HG03064 (cell line): Measurements from ENCODE around the gene VAT1L.
"Not testable (repeated sequence)": the region's sequence is repeated elsewhere in the genome, so short reads cannot be mapped to it uniquely, and the experiment has no call there.

ENCODE experiments used
- ATAC-seq: cut with Tn5 transposase; IDR thresholded peaks from one replicate; pipeline ENCODE4 v1.9.1; 2021; ENCODE audit warnings: low read depth; ENCODE audit not compliant: unreplicated experiment

Gene VAT1L

DNA sequence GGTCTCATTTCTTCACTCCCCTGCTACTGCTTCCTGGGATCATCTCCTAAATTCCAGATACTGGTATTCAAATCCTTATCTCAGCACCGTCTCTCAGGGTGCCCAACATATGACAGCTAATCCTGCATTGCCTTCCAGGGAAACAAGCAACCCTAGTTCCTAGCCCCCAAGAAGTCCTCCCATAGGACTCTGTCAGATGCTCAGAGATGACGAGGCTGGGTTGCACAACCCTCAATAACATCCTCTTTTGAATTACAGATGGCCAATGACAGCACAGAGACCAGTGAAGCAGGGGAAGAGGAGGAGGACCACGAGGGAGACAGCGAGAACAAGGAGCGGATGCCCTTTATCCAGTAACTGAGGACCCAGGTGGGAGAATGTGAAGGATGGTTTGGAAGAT, 189.0 kb downstream of the VAT1L start:
- ATAC-seq, result no peak

DNA sequence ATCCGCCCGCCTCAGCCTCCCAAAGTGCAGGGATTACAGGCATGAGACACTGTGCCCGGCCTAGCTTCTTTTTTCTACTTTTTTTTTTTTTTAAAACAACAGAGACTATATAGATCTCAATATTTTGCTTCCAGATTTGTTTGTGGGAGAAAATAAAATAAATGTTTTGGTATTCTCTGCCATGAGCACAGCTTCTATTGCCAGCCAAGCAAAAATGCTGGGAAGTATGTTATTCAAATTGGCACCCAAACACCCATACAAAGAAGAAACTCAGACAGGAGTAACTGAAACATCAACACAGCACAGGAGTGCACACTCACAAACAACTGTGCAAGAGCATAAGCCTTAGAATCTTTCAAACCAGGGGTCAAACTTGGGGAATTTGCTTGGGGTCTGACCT, 196.7 kb downstream of the VAT1L start:
- no peak for ATAC-seq

DNA sequence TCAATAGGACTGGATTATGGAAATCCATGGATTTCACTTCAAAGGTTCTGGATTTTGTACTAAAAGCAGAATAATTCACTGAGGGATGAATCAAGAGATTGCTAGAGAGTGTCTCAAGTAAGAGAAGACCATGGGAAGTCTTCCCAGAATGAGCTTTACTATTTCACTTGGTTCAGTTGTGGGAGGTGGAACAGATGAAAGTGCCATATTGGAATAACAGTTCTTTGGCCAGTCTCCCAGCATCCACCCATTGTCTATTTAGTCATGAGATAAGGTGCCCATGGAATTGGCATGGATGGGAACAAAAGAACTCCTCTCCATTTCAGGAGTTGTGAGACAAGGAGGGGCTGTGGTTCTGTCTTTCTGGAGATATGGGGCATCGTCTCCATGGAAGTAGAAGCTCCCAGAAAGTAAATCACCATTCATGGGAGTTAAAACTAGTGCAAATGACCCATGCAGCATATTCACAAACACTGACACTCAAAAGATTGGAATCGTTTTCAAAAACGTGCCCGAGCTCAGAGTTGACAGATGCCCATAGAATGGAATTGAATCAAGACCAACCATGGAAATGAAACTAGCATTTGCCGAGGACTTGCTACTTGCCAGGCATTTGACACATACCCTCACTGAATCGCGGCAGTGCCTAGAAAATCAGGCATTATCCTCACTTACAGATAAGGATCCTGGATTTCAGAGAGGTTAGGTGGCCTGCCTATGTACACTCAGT, 197.8 kb downstream of the VAT1L start:
- no peak for ATAC-seq

DNA sequence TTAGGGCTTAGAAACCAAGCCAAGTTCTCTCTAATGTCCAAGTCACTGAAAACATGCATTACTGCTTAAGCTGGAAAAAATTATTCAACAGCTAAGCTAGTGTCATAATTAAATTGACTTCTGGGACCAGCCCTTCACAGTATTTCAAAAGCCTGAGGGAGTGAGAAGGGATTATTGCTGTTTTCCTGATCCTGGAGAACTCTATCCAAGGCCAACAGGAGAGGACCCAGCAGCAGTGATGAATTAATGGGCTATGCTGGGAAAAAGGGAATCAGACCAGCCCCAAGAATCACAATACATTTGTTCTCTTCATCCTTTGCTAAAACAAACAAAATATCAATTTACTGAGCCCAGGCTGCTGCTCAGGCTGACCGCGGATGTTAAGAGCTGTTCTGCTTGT, 199.4 kb downstream of the VAT1L start:
- ATAC-seq, result no peak

DNA sequence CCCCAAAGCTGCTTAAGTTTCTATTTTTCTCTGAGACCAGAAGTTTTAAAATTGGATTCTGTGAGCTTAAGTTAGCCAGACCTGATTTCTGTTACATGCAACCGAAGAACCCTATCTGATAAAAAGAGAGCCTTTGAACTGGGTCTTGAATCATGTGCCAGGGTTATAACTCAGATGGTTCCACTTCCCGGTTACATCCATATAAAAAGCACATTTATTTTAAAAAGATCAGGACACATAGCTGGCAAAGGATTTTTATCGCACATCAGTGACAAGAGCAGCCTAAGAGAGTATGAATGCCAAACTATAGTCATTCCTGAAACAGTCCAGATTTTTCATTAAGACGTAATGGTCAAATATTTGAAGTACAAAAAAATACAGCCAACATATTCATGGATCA, 201.5 kb downstream of the VAT1L start:
- no peak for ATAC-seq

DNA sequence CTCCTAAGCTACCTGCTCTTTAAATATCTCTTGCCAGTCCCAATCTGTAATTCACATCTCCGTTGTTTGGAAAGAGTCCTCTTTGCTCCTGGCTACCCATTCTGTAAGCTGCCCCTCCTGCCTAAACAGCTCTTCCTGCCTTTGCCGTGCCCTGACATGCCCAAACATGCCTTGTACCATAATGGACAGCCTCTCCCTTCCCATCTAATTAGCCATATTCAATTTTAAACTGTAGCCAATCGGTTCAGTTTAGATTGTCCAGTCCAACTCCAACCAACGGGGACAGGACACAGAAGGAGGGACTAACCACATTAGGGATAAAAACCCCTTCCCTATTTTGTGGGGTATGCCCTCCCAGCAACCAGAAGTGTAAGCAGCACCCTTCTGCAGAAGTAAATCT, 203.3 kb downstream of the VAT1L start:
- no peak for ATAC-seq

DNA sequence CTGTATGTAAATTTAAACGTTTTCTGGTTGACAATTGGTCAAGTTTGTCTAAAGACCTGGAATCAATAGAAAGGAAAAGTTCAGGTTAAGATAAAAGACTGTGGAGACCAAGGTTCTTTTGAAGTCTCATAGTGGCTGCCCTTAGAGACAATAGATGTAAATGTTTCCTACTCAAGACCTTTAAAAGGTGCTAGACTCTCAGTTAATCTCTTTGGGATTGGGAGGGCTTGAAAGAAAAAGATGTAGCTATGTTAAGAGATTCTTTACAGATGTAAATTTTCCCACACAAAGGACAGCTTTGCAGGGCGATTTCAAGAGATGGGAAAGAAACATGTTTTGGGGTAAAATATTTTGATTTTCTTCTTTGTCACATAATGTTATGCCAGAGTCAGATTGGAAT, 204.0 kb downstream of the VAT1L start:
- not testable (repeated sequence) for ATAC-seq

DNA sequence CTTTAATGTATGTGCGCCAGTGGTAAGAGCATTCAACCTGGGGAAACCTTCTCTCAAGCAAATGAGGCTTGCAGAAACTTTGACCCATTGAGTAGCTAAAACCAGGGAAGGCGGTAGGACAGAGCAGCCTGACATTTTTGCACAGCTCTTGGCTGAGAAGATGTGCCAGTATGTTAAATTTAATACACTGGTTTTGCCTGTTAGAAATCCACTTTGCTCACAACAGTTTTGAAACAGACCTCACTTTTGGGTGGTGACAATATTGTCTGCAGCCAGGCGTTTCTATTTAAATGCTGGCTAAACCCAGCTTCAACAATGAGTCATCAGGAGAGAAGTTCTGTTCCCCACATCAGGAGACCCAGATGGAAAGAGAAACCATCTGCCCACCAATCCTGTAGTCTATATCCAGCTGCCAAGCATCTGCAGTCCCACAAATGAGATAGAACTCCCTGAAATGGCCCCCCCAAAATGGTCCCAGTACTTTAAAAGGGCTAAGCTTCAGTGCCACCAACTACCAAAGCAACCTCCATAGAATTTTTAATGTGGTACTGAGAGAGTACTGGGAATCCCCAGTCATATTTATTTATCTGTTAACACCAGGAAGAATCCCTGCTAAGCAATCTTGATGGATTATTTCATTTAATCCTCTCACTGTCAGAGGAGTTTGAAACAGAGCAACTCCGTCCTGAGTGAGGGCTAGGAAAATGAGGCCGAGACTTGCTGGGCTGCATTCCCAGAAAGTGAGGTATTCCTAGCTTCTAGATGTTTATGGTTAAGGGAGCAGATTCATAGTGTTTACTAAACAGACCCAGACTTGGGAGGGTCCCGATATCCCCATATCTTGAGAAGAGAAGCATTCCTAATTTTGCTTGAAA, 205.0 kb downstream of the VAT1L start:
- ATAC-seq, result no peak

DNA sequence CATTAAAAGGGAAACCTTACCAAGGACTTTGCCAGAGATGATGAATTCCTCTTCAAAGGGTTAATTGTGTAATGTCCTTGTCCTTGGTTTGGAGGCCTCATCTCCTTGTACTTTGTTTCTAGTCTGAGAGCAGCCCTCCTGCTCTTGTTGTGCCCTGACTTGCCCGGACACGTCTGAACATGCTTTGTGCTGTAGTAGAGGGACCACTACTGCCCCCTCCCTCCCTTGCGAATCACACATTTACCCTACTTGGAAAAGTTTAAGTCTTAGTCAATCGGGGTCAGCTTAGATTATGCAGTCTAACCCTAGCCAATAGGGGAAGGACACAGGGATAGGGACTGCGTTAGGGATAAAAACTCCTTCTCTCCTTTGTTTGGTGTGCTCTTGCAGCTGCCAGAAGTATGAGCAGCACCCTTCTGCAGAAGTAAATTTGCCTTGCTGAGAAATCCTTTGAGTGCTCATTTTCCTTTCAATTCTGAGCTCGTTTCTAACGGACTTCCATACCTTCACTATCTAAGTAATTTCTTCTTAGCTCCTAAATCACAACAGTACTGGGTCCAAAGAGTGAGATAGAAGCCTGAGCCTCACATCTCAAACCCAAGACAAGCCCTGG, 207.6 kb downstream of the VAT1L start:
- ATAC-seq, result no peak

DNA sequence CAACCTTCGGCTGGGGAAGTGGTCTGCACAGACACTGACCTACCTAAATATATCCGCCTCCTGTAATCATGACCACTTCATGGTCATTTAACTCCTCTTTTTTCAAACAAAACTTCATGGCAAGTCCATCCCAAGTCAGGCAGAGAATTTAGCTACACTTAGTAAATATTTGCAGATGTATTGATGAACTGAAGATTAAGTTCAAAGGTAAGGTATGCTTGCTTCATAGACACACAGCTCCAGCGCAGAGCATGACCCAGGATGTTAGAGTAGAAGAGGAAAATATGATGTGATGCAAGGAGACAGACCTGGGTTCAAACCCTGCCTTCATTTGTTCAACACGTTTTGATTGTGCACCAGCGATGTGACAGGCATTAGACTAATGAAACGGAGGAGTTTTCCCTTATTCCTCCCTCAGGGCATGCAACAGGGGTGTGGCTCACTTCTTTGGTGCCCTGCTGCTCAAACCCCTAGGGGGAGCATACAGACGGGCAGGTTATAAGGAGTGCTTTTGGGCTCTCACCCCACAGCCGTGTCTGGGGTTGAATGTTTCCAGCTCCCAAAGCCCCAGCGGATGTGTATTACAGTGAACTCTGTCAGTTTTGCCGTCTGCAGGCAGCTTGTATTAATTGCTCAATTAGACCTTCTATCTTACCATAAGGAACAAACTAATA, 210.1 kb downstream of the VAT1L start:
- ATAC-seq, result no peak

DNA sequence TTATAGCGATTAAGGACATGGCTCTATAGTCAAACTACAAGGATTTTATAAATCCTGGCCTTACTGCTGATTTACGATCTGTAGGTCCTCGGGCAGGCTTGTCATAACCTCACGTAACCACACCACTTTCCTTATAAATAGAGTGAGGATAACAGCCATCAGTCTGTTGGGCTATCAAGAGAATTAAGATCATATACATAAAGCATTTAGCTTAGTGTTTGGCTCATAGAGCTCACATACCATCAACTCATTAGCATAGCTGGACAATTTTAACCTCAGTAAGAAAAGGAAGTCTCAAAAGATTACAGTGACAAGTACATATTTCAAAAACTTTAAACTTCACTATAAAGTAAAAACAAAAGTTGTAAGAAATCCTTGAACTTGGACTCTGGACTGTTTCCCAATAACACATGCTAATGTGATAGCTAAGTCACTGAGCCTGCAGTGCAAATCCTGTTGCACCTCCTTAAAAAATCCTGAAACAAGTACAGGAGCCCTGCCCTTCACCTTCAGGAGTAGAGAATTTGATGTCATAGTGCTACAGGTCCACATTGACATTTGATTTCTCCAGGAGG, 213.2 kb downstream of the VAT1L start:
- no peak for ATAC-seq

DNA sequence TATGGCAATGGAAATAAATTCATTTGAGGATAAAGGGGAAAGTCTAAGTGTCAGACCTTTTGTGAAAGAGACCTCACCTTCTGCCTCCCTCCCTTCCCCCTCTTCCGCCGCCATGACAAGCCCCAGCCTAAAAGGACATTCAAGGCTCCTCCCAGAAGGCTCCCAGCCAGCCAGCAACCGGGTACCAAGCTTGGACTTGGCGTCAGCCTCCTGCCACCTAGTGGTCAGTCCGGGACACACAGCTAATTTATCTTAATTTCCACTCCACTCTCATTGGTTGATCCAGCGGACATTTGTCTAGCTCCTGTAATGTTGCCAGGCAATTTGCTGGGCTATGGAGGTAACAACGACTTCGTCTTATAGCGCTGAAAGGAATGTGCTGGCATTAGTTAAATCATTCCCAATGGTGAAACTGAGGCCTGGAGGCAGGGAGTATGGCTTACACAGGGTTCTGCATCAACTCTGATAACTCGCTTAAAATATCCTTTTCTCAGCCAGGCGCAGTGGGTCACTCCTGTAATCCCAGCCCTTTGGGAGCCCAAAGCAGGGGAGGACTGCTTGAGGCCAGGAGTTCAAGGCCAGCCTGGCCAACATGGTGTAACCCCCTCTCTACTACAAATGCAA, 214.7 kb downstream of the VAT1L start:
- ATAC-seq, result peak; percentile 96

DNA sequence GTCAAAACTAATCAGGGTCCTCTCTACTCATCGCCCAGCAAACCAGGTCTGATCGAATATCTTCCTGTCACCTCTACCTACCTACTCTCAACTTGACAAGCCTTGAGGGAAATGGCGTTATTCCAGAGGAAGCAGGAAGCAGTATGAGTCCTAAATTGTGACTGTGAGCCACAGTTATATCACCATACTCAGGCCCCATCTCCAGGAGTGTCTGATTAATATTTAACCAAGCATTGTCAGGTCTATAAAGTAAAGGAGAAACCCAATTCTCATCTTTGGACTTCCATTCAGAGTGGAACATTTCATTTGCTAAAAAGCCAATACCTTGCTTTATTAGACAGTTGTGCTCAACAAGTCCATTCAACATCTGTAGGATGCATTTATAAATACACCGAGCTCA, 216.2 kb downstream of the VAT1L start:
- no peak for ATAC-seq

DNA sequence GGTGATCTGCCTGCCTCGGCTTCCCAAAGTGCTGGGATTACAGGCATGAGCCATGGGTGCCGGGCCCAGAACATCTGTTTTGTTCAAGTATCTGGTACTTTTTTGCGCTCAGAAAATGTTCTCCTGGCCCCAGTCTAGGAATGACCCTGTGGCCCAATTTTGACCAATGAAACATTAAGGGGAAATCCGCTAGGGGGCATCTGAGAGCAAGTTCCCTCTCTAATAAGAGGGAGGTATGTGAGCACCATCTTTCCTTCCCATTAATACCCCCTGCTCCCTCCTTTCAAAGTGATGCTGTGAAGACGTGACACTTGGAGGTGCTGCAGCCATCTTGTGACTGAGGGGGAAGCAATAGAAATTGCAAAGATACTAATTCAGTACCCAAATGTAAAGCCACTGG, 217.5 kb downstream of the VAT1L start:
- no peak for ATAC-seq

DNA sequence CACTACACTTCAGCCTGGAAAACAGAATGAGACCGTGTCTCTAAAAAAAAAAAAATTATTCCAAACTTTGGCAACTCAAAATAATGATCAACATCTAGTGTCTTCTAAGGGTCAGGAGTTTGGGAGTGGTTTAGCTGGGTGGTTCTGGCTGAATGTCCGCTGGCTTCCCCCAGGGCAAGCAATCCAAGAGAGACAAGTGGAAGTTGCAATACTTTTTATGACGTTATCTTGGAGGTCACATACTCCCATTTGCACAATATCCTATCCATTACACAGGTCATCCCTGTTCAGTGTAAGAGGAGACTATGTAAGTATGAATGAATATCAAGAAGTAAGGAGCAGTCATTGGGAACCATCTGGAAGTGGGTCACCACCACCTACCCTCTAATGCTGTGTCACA, 218.8 kb downstream of the VAT1L start:
- ATAC-seq, result no peak

DNA sequence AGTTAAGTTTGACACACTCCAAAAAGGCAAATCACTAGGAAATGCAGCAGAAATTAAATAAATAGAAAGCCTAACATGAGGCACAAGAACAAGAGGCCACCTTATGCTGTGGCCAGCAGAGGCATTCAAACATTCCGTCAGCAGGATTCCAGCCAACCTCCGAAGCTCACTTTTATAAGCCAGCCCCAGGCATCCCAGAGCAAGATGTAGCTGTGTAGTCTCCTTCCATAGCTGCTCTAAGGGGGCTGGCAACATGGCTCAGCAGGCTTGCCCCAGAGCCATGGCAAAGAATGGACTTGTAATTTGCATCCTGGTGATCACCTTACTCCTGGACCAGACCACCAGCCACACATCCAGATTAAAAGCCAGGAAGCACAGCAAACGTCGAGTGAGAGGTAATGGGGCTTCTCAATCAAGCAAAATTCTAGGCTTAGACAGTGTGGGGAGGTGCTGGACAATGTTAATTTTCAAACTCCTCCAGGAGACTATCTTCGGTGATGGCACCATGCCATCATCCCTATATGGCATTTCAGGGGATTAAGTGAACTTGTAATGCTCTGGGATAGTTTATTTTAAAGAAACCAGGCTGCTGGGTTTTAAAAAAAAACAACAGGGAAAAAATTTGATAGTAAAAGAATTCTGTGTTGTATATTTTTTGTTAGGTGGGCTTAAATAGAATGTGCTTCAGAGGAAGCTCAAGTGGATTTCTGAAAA, 234.1 kb downstream of the VAT1L start, which contains the start of gene CLEC3A:
TSS of gene CLEC3A (plus strand) at position 202 of the 714 bp plus-strand sequence. CDS start at position 281, 79 bp downstream.
- no peak for ATAC-seq

DNA sequence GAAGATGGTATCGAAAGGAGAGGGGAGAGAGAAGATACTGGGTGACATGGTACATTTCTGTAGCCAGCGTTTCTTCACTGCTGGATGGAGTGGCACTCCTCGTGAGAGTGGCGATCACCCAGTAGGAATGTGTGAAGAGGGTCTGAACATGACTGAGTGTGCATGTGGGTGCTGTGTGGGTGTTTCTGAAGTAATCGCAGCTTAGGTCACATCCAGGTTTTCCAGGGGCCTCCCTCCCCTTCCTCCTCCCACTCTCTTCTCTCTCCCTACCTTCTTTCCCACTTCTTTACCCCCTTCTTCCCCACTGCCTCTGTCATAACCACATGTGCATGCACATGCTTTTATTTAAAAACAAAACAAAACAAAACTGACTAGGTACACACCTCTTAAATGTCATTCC, 235.8 kb downstream of the VAT1L start:
- ATAC-seq, result no peak

DNA sequence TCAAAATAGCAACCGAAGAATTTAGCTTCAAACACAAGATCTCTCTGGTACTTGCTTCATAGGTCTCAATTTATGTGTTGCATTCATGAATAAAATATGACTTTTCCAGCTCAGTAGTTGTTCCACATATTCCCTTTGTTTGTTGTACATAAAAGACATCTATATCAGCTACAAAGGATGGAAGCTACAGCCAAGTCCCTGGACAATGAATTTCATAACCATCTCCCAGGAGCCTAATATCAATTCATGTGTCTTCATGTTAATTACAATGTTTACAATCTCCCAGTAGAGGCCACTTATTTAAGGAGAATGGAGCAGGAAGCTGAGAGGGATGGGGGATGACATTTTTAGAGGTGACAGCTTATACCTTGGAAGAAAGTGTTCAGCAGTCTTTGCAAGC, 237.3 kb downstream of the VAT1L start:
- ATAC-seq, result no peak

DNA sequence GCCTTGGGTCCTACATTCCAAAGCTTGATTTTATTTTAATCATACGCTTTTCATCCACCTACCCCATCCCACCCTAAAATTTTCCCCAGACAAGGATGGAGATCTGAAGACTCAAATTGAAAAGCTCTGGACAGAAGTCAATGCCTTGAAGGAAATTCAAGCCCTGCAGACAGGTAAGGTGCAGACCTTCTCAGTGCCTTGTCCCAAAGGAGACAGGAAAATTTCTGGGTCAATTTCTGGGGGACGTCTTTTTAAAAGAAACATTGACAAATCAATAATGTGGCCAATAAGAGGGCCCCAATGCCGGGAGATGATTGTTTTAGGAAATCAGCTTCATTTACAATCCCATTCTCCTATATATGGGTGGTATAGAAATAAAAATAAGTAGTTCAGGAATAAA, 239.7 kb downstream of the VAT1L start:
- no peak for ATAC-seq
